Dedifferentiated amniotic fluid mesenchymal stem cell (primary cell): ENCODE data around the gene FOXK1.

ENCODE experiments used
- DNase-seq: peaks from one replicate; pipeline ENCODE4 v3.0.0-alpha.2; 2016; ENCODE audit errors: extremely low spot score

FOXK1 gene

DNA sequence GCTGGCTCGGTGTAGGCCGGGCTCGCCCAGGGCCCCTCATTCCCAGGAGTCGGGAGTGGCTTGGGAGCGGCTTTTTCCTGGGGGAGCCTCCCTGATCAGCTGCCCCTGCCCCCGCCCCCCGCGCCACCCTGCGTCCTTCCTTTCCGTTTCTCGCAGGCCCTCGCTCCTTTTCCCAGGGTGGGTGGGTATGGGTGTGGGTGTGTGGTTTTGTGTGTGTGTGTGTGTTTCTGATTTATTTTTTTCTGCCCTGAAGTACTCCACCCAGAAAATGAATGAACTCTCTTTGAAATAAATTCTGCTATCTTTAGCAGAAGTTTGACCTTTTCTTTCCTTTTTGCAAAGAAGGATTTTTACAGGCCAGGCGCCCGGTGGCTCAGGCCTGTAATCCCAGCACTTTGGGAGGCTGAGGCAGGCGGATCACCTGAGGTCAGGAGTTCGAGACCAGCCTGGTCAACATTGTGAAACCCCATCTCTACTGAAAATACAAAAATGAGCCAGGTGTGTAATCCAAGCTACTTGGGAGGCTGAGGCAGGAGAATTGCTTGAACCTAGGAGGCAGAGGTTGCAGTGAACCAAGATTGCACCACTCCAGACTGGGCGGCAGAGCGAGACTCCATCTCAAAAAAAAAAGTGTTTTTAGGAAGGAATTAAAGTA lies 63.3 kb downstream of the FOXK1 start:
- DNase-seq, result no peak

- DNase-seq, result peak; percentile 76
These were observed 64.2 kb downstream of the FOXK1 start for GRCh38 chr7:4745971-4746919.

- no peak for DNase-seq
These were observed 64.9 kb downstream of the FOXK1 start for GRCh38 chr7:4747013-4747412.

- DNase-seq, result no peak
These were observed 65.7 kb downstream of the FOXK1 start for GRCh38 chr7:4747746-4748145.

DNA sequence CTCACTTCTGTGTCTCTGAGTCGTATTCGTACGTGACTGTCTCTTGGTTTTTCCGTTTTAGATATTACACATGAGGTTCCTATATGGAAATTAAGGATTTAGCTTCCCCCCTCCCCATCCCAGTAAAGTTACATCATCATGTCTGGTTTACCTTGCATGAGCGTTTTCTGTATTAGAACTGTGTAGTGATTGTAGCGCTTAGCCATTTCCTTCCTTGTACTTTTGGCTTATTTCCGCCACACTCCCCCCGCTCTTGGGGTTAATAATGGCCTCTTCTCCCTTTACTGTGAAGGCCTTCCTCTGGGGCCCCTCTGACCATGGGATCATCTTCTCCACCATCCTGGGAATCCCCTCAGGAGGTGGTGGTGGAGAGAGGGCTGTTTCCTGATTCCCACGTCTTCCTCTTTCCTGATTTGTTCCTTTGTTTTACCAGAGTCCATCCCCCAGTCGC lies 66.2 kb downstream of the FOXK1 start:
- no peak for DNase-seq

GRCh38 chr7:4749363-4749762 lies 67.3 kb downstream of the FOXK1 start:
- no peak for DNase-seq

DNA sequence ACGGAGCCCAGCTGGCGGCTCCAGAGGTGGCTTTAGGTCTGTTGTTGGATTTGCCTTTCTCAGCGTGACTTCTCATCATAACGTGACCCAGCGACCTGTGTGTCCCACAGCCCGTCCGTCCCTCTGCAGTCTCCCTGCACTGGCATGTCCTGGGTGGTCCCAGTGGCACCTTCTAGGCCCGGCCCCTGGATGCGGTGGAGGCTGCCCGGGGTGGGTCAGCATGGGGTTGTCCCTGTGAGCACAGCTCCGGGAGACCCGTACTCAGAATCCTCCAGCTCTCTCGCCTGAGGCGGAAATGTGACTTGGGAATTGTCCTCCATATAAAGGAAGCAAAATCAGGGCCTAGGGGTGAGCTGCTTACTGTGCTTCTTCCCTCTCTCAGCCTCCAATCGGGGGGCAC lies 67.7 kb downstream of the FOXK1 start:
- DNase-seq, result no peak

- no peak for DNase-seq
These were observed 69.4 kb downstream of the FOXK1 start for GRCh38 chr7:4751398-4751947.

GRCh38 chr7:4753598-4754432 lies 71.7 kb downstream of the FOXK1 start:
- DNase-seq, result no peak

DNA sequence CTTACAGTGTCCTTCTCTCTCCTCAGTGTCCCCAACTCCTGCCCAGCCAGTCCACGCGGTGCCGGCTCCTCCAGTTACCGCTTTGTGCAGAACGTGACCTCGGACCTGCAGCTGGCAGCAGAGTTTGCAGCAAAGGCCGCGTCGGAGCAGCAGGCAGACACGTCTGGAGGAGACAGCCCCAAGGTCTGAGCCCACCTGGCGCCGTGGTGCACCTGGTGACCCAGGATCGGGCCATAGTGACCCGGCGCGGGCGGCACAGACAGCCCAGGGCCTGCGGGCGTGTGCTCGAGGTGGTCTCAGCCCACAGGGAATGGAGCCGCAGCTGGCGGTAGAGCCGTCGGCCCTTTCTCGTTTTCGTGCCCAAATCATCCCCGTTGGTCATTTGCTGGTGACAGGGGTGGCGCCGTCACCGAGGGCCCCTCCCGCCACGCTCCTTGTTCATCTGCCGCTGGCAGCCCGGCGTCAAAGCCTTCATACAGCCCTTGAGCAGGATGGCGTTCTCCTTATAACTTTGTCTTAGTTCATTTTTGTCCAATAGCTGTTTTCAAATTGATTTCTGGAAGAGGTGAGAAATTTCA lies 72.4 kb downstream of the FOXK1 start:
- DNase-seq, result no peak

DNA sequence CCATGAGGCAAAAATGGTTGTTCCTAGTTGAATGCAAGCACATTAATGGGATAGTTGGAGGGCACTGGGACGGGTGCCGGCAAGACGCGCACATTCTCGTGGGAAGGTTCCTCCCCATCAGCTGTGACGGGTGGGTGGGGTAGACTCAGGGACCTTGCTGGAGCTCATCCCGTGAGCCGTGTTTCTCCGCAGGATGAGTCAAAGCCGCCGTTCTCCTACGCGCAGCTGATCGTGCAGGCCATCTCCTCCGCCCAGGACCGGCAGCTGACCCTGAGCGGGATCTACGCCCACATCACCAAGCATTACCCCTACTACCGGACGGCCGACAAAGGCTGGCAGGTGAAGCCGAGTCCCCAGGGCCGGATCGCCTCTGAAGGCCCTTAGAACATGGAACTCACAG lies 73.0 kb downstream of the FOXK1 start:
- DNase-seq, result no peak

GRCh38 chr7:4758111-4758510 lies 76.0 kb downstream of the FOXK1 start:
- no peak for DNase-seq

- DNase-seq, result no peak
These were observed 76.7 kb downstream of the FOXK1 start for GRCh38 chr7:4758791-4759190.

- DNase-seq, result no peak
These were observed 77.1 kb downstream of the FOXK1 start for GRCh38 chr7:4759211-4759610.

- DNase-seq, result no peak
These were observed 78.9 kb downstream of the FOXK1 start for GRCh38 chr7:4760952-4761351.

- no peak for DNase-seq
These were observed 80.3 kb downstream of the FOXK1 start for GRCh38 chr7:4762121-4763055.

DNA sequence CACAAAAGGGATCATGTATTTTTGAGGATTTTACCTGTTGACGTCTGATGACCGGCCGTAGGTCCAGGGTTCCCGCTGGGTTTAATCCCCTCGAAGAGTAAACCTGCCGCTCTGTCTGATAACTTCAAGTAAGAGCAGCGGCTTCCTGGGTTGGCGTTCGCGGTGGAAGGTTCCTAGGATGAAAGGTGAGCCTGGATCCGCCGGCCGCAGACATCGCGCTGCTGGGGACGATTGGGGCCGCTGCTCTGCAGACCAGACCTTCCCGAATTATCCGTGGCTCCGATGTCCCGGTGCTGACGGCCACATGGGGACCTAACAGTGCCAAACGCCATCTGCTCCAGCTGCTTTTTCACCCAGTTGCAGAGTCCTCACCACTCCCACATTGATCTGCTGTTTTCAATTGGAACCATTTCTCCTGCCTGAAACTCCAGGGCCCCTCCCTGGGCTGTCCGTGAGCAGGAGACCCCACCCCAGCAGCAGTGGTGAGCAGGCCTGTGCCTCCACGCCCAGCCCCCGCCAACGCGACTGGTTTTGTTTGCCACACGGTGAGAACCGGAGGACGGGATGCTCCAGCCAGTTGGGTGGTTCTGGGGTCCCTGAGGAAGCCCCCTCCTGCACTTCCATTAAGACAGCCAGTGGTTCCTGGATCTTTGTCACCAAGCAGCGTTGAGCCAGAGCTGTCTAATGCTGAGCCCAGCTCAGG lies 81.1 kb downstream of the FOXK1 start:
- DNase-seq, result no peak

DNA sequence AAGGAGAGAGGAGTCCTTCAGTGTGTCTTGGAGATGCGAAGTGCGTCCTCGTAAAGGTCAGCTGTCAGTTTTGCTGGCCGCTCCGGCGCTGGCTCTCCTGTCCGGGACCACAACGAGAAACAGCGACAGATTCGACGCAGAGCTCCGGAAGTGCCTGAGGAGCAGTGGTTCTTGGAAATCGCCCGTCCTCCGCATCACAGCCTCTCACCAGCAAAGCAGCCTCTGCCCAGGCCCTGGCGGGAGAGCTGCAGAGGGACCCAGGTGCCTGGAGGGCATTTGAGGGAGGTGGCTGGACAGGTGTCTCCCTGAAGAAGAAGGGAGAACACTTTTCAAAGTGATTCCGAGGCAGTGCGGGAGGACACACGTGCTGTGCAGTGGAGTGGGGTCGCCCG lies 81.7 kb downstream of the FOXK1 start:
- DNase-seq, result no peak

GRCh38 chr7:4764402-4765007 lies 82.4 kb downstream of the FOXK1 start:
- DNase-seq, result no peak
